ENCODE measurements around the gene FUT4. TPM values are rescaled to one million over a fixed set of nuclear protein-coding genes. Genes with fewer than 3 reads are reported as not detected.
"Not testable (repeated sequence)": the region's sequence is repeated elsewhere in the genome, so short reads cannot be mapped to it uniquely, and the experiment has no call there.

FUT4 gene
- total RNA-seq, 8 experiments from 2014 or later: 0.81 to 6.5 (median 1.7) TPM

- H3K4me1 ChIP-seq (replicated peaks in 1 of 2): no peaks in the 10 kb centered on the region
- no peak overlapping the region for H3K4me3 ChIP-seq
- no peak for ATAC-seq (replicated peaks in 6 of 8)
- in situ Hi-C loops (cut with MboI; ENCODE audit: low pct_unique_long_range_greater_than_20kb in 2 of 9, low sequenced_read_pairs in 9 of 9, unreplicated experiment in 9 of 9): no loop called here
- 33 to 71% (median 63%) methylated on average over 1 to 2 of the region's 2 CpGs; no CpG with 5 or more reads in 3 of the 10 experiments for WGBS, 10 experiments
- H3K27ac ChIP-seq: no peak overlapping the region
Observed at GRCh38 chr11:94559361-94559760, 15.6 kb downstream of the FUT4 start.

GRCh38 chr11:94560834-94561233, 17.1 kb downstream of the FUT4 start:
- in situ Hi-C loops (cut with MboI; ENCODE audit: low pct_unique_long_range_greater_than_20kb in 2 of 9, low sequenced_read_pairs in 9 of 9, unreplicated experiment in 9 of 9): no loop called here
- Histone ChIP-seq H3K27ac (no peak overlapping the region), H3K4me3 (no peak overlapping the region), H3K4me1 (replicated peaks in 1 of 2) (no peaks in the 10 kb centered on the region)
- ATAC-seq (replicated peaks in 6 of 8): no peak
- WGBS, 10 experiments: 93 to 100% methylated on average over 3 of the region's 3 CpGs; no CpG with 5 or more reads in 8 of the 10 experiments

GRCh38 chr11:94563176-94563847, 19.6 kb downstream of the FUT4 start:
- peak in 3 of 8 experiments; percentile 63 to 99 (median 99) for ATAC-seq (replicated peaks in 6 of 8)
- Histone ChIP-seq H3K4me3 (no peak overlapping the region), H3K27ac (no peak overlapping the region), H3K4me1 (replicated peaks in 1 of 2) (no peaks in the 10 kb centered on the region)
- WGBS, 10 experiments: 6 to 100% (median 77%) methylated on average over 1 to 4 of the region's 4 CpGs
- in situ Hi-C loops (cut with MboI; ENCODE audit: low pct_unique_long_range_greater_than_20kb in 2 of 9, low sequenced_read_pairs in 9 of 9, unreplicated experiment in 9 of 9): no loop called here

GRCh38 chr11:94563848-94564467, 20.2 kb downstream of the FUT4 start:
- ATAC-seq (replicated peaks in 6 of 8): no peak
- 0 to 90% (median 78%) methylated on average over 1 to 8 of the region's 8 CpGs for WGBS, 10 experiments
- Histone ChIP-seq H3K27ac (no peak overlapping the region), H3K4me1 (replicated peaks in 1 of 2) (no peaks in the 10 kb centered on the region), H3K4me3 (no peak overlapping the region)
- in situ Hi-C loops (cut with MboI; ENCODE audit: low pct_unique_long_range_greater_than_20kb in 2 of 9, low sequenced_read_pairs in 9 of 9, unreplicated experiment in 9 of 9): no loop called here

GRCh38 chr11:94567181-94567670, 23.5 kb downstream of the FUT4 start, which contains the start of gene PIWIL4:
Gene PIWIL4 (plus strand): TSS chr11:94567368. CDS start chr11:94567519, 151 bp downstream.
- H3K27ac ChIP-seq: no peak within 1 kb of the TSS
- whole genome bisulfite sequencing, 10 experiments: 80 to 100% (median 95%) methylated on average over 2 to 24 of the region's 25 CpGs; no CpG with 5 or more reads in 1 of the 10 experiments
- H3K4me3 ChIP-seq: no peak within 1 kb of the TSS
- in situ Hi-C loops (cut with MboI; ENCODE audit: low pct_unique_long_range_greater_than_20kb in 2 of 9, low sequenced_read_pairs in 9 of 9, unreplicated experiment in 9 of 9): no loop called here
- ATAC-seq (replicated peaks in 6 of 8): no peak
- H3K4me1 ChIP-seq (replicated peaks in 1 of 2): no peaks in the 10 kb centered on the region

- in situ Hi-C loops (cut with MboI; ENCODE audit: low pct_unique_long_range_greater_than_20kb in 2 of 9, low sequenced_read_pairs in 9 of 9, unreplicated experiment in 9 of 9): no loop called here
- no peaks in the 10 kb centered on the region for H3K4me1 ChIP-seq (replicated peaks in 1 of 2)
- 60 to 100% (median 93%) methylated on average over 1 to 5 of the region's 5 CpGs for WGBS, 10 experiments
- ATAC-seq (replicated peaks in 6 of 8): no peak
- no peak overlapping the region for H3K27ac ChIP-seq
- H3K4me3 ChIP-seq: no peak overlapping the region
Observed at GRCh38 chr11:94568200-94568599, 24.5 kb downstream of the FUT4 start.

- Histone ChIP-seq H3K4me1 (replicated peaks in 1 of 2) (no peaks in the 10 kb centered on the region), H3K27ac (no peak overlapping the region), H3K4me3 (no peak overlapping the region)
- ATAC-seq (replicated peaks in 6 of 8): no peak
- in situ Hi-C loops (cut with MboI; ENCODE audit: low pct_unique_long_range_greater_than_20kb in 2 of 9, low sequenced_read_pairs in 9 of 9, unreplicated experiment in 9 of 9): no loop called here
- 77 to 100% (median 94%) methylated on average over 1 to 4 of the region's 4 CpGs for WGBS, 10 experiments
Observed at GRCh38 chr11:94568717-94569116, 25.0 kb downstream of the FUT4 start.

- H3K4me1 ChIP-seq (replicated peaks in 1 of 2); H3K4me3 ChIP-seq; H3K27ac ChIP-seq; ATAC-seq (replicated peaks in 6 of 8); in situ Hi-C loops (cut with MboI; ENCODE audit: low pct_unique_long_range_greater_than_20kb in 2 of 9, low sequenced_read_pairs in 9 of 9, unreplicated experiment in 9 of 9): not testable (repeated sequence)
- 83% methylated on average over 1 of the region's 2 CpGs; no CpG with 5 or more reads in 9 of the 10 experiments for WGBS, 10 experiments
Observed at GRCh38 chr11:94572975-94573374, 29.3 kb downstream of the FUT4 start.

GRCh38 chr11:94574193-94574961, 30.7 kb downstream of the FUT4 start:
- H3K4me3 ChIP-seq: no peak overlapping the region
- ATAC-seq (replicated peaks in 6 of 8): peak in 2 of 8 experiments; percentile 94 to 95
- WGBS, 10 experiments: 5 to 85% (median 59%) methylated on average over 3 to 13 of the region's 13 CpGs; no CpG with 5 or more reads in 2 of the 10 experiments
- H3K4me1 ChIP-seq (replicated peaks in 1 of 2): no peaks in the 10 kb centered on the region
- in situ Hi-C loops (cut with MboI; ENCODE audit: low pct_unique_long_range_greater_than_20kb in 2 of 9, low sequenced_read_pairs in 9 of 9, unreplicated experiment in 9 of 9): no loop called here
- H3K27ac ChIP-seq: no peak overlapping the region

- in situ Hi-C loops (cut with MboI; ENCODE audit: low pct_unique_long_range_greater_than_20kb in 2 of 9, low sequenced_read_pairs in 9 of 9, unreplicated experiment in 9 of 9): no loop called here
- H3K4me3 ChIP-seq: no peak overlapping the region
- no peak overlapping the region for H3K27ac ChIP-seq
- H3K4me1 ChIP-seq (replicated peaks in 1 of 2): no peaks in the 10 kb centered on the region
- no peak for ATAC-seq (replicated peaks in 6 of 8)
- 40 to 100% (median 80%) methylated on average over 1 to 3 of the region's 5 CpGs for WGBS, 10 experiments
Observed at GRCh38 chr11:94576306-94576705, 32.6 kb downstream of the FUT4 start.

GRCh38 chr11:94577841-94578240, 34.1 kb downstream of the FUT4 start:
- ATAC-seq (replicated peaks in 6 of 8): no peak
- Histone ChIP-seq H3K4me3 (no peak overlapping the region), H3K27ac (no peak overlapping the region), H3K4me1 (replicated peaks in 1 of 2) (no peaks in the 10 kb centered on the region)
- in situ Hi-C loops (cut with MboI; ENCODE audit: low pct_unique_long_range_greater_than_20kb in 2 of 9, low sequenced_read_pairs in 9 of 9, unreplicated experiment in 9 of 9): no loop called here
- 50 to 92% (median 80%) methylated on average over 1 to 3 of the region's 3 CpGs; no CpG with 5 or more reads in 1 of the 10 experiments for WGBS, 10 experiments

GRCh38 chr11:94581926-94582325, 38.2 kb downstream of the FUT4 start:
- ATAC-seq (replicated peaks in 6 of 8): no peak
- no peaks in the 10 kb centered on the region for H3K4me1 ChIP-seq (replicated peaks in 1 of 2)
- H3K4me3 ChIP-seq: no peak overlapping the region
- WGBS, 10 experiments: 80% methylated on average over 1 of the region's 1 CpG; no CpG with 5 or more reads in 9 of the 10 experiments
- H3K27ac ChIP-seq: no peak overlapping the region
- in situ Hi-C loops (cut with MboI; ENCODE audit: low pct_unique_long_range_greater_than_20kb in 2 of 9, low sequenced_read_pairs in 9 of 9, unreplicated experiment in 9 of 9): no loop called here

Measured in motor neuron (in vitro differentiated cells).